ENCODE results near the gene B4GALT5.

B4GALT5 gene

DNA sequence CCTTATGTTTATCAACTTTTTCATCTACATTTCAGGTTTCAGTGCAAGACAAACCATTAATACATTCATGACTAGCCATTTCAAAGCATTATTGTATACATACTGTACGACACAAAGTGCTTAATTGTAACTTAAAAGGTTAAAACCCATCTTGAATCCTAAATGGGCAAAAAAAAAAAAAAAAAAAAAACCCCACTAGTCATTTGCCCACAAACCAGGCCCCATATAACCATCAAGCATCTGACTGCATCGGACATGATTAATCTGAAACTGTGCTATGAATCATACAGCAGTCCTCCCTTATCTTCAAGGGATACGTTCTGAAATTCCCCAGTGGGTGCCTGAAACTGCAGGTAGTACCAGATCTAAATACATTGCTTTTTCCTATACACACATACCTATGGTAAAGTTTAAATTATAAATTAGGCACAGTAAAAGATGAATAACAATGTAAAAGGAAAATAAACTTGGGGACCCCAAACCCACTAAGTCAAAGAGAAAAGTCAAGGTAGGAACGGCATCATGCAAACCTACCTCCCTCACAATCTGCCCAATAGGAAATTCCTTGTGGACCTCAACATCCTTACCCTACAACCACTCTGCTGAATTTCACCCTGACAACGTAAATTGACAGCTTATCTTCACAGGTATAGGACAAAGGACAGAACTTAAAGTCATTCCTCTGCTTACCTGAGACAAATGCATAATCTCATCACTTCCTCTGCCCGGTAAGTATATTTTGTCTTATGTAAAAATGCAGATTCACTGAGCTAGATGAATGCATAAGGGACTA is 14.3 kb downstream of the B4GALT5 start:
- DNase-seq: no peak

DNA sequence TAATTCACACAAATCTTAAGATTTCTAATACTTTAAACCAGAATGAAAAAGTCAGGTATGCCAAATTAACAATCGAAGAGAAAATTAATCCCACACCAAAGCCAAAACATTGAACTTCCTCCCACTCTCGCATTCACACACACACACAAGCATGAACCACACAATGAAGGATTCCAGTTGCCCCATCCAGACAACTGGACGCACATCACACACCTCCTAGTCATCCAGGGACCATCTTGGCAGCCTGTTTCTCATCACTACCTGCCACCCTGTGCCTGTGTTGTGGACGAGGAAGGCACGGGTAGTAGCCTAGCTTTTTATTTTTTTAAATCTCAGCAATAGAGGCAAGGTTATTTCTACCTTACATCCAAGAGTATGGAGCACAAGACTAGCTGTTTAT is 15.2 kb downstream of the B4GALT5 start:
- DNase-seq: no peak

DNA sequence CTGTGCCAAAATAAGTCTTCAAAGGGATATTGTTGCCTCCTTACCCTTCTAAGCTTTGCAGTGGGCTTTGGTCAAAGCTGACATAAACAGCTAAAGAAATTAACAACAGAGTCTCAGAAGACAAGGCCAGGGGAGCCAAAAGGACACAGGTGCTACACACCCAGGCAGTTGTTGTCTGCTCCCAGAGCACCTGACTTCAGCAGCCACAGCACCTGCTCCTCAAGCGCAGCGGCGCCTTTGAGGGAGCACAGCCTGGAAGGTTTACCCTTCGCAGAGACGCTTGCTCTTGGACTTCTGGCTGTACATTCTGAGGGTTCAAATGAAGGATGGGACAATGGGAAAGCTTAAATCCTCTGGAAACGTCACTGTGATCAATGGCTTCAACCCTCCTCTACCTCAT is 16.6 kb downstream of the B4GALT5 start:
- DNase-seq: peak; percentile 74

DNA sequence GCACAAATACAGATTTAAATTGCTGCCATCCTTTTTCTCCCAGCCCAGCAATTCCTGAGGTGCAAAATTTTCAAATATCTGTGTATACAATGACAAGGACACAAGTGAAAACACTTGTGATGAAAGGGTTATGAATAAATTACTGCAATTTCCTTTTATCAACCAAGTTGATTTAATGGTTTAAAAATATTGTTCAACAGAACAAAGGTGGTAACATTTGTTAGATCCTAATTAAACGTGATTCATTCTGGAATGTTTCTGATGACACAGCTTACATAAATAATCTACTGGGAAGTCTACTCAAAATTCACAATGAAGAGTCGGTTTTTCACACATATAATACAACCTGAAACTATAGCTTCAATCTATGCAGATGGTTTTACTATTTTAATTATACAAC is 17.1 kb downstream of the B4GALT5 start:
- peak; percentile 21 for DNase-seq

DNA sequence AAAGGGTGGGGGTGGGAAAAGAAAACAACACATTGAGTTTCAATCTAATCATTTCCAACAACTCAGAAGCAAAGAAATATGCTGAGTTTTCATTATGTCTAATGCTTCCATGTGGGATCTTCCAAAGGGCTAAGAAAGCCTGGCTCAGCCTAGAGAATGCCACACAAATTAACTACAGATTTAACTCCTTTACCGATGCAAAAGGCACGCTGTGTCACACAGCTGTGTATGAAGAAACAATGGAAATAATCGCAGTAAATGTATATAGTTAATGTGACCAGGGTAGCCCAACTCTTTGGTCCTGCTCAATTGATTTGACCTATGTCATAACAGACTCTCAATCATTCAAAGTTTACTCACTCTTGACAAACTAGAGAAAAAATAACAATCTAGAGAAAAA is 17.8 kb downstream of the B4GALT5 start:
- DNase-seq: no peak

DNA sequence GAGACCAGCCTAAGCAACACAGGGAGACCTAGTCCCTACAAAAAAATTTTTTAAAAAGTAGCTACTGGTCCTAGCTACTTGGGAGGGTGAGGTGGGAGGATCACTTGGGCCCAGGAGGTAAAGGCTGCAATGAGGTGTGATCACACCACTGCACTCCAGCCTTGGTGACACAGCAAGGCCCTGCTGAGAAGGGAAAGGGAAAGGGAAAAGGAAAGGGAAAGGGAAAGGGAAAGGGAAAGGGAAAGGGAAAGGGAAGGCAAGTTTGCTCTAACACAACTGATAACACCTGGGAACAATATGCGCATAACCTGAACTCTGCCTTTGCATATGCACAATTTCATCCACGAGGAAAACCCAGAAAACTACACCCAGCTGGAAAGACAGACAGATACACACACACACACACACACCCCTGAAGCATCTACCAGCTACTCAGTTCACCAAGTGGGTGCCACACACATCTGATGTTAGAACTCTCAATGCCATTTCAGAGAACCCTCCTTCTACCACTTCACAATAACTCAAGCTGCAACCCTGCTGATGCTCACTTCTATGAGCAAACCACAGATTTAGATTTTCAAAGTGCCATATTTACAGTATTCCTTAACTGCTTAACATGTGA is 19.1 kb downstream of the B4GALT5 start:
- peak; percentile 16 for DNase-seq

DNA sequence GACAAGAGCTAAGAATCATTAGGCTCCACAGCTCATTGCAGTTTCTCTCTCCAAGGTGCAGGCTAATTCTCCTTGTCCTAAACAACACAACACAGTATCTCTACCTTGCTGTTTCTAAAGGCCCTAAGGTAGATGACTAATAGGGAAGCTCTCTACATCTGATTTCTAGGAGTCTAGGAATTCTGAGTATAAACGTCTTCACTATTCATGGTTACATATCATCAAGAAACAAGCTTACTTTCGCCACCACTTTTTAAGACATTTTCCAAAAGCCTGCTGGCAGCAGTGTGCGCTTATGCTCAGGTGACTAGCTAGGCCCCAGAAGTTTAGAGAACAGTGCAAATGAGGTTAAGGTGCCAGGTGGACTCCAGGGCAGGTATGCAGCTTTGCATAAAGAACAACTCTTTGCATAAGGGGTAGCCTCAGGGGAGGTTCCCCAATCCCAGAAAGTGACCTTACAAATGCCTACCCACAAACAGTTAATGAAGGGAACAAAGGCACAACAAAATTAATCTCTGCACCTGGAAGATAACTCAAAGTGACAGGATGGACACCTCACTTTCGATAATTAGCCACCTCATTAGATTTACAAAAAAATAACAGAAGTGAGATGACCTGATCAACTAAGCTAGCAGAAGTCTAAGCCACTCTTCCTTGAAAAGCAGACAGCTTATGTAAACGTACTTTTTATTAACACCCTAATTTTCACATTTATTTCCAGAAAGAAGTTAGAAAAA is 20.1 kb downstream of the B4GALT5 start:
- no peak for DNase-seq

DNA sequence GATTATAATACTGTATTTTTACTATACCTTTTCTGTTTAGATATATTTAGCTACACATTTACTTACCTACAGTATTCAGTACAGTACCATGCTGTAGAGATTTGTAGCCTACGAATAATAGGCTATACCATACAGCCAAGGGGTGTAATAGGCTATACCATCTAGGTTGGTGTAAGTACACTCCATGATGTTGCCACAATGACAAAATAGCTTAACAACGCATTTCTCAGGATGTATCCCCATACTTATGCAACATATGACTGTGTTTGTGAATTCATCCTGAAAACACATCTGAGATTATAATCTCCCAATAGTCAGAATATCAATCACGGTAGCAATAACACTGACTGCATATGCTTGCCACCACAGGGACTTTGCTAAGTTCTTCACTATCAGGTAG is 20.7 kb downstream of the B4GALT5 start:
- no peak for DNase-seq

DNA sequence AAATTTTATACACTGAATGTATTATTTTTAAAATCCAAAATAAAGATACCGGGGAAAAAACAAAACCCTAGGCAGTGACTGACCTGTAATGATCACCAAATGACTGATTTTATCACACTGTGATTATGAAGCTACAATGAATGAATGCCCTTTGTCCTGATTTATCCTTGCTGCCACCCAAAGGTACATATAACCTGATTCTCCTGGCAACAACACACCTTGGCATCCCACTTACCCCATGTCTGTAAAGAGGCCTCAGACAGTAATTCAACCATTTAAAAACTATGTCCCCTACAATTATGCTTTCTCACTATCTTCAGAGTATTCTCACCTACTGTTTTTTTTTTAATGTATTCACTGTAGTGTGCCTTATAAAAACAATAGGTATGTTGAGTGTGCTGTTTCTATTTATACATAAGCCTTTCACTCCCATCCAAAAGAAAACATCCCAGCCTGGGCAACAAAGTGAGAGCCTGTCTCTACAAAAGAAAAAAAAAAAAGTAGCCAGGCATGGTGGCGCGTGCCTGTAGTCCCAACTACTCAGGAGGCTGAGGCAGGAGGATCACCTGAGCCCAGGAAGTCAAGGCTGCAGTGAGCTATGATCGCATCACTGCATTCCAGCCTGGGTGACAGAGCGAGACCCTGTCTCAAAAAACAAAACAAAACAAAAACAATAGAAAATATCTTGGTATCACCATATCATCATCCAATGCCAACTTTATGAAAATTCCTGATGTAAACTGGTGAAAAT is 21.7 kb downstream of the B4GALT5 start:
- no peak for DNase-seq

DNA sequence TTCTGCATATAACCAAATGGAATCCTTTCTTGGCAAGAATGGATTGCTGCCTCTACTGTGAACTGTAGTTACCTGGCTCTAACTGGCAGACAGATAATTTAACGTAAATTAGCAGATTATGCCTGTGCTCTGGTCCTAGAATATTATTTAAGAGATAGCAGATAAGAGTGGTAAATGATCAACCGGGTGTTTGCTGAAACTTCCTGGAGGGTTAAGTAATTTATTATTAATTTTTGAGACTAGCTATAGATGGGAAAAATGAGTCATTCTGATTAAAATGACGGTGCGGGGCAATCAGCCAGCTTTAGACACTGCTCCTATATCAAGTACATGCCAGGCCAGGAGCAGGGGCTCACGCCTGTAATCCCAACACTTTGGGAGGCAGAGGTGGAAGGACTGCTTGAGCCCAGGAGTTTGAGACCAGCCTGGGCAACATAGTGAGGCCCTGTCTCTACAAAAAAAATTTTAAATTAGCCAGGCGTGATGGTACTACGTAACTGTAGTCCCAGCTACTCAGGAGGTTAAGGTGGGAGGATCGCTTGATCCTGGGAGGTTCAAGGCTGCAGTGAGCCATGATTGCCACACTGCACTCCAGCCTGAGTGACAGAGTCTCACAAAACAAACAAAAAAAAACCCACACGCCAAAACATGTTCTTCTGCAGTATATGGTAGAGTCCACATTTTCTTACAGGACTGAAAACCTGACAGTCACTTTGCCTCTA is 22.6 kb downstream of the B4GALT5 start:
- DNase-seq: no peak

DNA sequence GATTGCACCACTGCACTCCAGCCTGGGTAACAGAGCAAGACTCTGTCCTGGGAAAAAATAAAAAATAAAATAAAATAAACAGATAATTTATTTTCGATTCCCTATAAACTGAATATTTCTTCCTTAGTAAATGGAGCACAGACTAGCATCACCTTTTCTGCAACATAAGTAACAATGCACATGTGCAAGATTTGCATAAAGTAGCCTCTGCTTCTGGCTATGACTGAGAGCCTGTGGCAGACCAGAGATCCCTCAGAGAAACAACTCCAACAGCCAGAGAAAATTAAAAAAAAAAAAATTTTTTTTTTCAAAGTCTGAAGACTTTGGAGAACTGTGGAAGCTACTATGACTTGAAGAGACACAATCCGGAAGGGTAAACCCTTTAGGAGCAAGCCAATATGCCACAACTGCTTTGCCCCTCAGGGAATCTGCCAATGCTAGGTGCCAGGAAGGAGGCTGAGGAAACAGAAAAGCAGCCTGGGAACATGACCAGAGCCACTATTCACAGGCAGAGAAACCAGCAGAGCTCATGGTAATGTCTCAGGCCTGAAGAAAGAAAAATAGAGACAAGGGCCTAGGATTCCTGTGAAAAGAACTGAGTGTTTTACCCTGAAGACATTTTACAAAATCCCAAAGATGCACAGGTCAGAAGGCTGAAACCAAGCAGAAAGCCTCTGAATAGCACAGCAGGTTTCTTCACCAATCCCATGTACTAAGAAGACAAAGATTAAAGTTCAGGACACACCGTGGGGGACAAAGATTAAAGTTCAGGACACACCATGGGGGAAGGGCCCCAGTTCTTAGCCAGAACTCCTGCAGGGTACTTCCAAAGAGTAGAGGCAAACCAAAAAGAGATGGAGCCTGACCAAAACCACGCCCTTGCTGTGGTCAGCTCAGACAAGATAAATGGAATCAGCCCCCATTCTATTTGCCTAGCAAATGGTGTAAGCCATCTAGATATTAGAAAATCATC is 25.8 kb downstream of the B4GALT5 start:
- no peak for DNase-seq

DNA sequence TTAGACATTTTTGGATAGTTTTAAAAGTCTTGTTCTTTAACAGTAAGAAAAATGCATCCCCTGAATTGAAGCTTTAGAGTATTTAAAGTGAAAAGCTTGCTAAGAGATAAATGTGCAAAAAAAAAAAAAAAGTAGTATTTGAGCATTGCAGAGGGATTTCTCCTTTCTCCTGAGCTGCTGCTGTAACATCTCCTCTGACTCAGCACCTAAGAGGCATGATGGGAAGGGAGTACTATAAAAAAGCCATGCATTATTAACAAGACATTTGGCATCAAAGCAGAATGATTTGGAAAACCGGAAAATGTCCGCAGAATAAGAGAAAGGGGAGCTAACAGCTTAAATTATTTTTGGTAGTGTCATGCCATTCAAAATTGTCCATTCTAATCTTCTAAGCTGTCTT is 27.9 kb downstream of the B4GALT5 start:
- peak; percentile 13 for DNase-seq

DNA sequence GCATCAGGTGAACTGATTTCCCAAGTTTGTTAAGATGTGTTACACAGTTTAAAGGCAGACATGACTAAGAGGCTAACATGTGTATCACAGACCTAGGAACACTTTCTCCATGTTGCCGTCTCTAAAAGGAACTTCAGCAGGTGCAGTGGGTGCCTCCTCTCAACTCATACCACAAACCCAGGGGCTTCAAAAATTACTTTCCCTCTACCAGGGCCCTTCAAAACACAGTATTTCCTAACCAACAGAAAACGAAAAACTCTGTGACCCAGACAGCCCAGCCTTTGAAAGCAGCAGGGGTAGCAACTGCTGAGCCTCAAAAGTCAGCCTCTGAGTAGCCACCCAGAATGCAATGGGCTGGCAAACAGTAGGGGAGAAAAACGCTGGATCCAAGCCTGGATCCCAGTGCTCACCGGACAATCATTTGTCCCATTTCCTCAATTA is 28.5 kb downstream of the B4GALT5 start:
- DNase-seq: no peak

DNA sequence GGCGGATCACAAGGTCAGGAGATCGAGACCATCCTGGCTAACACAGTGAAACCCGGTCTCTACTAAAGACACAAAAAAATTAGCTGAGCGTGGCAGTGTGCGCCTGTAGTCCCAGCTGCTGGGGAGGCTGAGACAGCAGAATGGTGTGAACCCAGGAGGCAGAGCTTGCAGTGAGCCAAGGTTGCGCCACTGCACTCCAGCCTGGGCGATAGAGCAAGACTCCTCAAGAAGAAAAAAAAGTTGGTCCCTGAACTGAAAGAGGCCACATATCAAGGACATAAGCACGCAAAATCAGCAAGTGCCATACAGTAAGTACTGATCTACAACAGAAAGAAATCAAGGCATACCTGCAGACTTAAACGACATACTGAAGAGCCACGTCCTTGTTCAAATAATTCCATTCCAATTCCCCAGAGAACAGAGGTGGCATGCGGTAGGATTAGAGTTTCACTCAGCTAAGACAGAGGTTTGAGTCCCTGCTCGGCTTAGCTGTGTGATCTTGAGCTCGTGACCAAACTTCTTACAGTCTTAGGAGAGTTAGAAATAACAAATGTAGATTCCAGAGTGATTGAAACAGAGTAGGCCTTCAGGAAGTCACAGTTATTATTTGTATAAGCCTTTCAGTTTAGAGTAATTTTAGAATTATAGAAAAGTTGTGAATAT is 29.2 kb downstream of the B4GALT5 start:
- no peak for DNase-seq

DNA sequence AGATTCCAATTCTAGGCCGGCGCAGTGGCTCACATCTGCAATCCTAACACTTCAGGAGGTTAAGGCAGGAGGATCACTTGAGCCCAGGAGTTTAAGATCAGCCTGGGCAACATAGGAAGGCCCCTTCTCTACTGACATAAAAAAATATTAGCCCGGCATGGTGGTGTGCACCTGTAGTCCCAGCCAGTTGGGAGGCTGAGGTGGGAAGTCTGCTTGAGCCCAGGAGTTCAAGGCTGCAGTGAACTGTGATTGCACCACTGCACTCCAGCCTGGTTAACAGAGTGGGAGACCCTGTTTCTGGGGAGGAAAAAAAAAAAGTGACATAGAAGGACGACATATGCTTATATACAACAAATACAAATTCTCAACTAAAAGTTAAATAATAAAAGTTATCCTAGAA is 30.9 kb downstream of the B4GALT5 start:
- no peak for DNase-seq

DNA sequence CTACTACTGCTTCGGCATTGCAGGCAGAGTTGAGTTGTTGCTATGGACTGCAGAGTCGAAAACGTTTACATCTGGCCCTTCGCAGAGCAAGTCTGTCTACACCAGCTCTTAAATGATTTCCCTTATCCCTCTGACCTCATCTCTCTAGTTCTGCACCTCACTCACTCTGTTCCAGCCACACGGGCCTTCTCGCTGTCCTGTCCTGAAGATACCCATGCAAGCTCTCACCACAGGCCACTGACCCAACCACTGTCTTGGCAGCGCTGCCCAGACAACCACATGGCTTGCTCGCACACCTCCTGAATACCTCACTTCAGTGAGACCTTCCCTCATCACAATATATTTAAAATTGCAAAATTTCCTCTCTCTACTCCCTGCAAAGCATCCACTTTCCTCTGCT is 31.4 kb downstream of the B4GALT5 start:
- no peak for DNase-seq

DNA sequence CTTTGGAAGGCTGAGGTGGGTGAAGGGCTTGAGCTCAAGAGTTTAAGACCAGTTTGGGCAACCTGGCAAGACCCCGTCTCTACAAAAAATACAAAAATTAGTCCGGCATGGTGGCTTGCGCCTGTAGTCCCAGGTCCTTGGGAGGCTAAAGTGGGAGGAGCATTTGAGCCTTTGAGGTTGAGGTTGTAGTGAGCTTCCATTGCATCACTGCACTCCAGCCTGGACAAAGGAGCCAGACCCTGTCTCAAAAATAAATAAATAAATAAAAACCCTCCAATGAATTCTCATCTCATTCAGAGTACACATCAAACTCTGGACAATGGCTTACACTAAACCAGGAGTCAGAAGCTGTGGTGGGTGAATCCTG is 31.8 kb downstream of the B4GALT5 start:
- DNase-seq: no peak

DNA sequence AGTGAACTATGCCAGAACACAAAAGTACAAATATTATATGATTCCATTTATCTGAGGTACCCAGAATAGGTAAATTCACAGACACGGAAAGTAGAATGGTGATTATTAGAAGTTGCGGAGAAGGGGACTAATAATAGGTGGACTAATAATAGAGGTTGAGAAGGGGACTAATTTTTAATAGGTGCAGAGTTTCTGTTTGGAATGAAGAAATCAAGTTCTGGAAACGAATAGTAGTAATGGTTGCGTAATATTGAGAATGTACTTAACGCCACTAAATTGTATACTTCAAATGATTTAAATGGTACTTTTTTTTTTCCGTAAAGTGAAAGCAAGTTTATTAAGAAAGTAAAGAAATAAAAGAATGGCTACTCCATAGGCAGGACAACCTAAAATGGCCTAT is 33.2 kb downstream of the B4GALT5 start:
- DNase-seq: no peak

DNA sequence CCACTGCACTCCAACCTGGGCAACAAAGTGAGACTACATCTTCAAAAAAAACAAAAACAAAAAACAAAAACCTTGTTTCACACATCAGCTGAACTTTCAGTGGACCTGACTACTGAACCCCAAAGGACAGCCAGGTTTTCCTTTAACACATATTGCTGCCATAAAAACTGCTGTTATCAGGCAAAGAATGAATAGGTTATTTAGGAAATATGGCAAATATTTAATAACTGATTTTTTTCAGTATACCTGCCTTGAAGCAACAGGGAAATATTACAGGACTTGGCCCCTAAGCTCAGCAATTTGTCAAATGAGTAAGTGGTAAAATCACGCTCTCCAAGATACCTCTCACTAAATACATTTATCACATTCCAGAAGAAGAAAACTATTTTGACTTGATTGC is 34.0 kb downstream of the B4GALT5 start:
- no peak for DNase-seq

DNA sequence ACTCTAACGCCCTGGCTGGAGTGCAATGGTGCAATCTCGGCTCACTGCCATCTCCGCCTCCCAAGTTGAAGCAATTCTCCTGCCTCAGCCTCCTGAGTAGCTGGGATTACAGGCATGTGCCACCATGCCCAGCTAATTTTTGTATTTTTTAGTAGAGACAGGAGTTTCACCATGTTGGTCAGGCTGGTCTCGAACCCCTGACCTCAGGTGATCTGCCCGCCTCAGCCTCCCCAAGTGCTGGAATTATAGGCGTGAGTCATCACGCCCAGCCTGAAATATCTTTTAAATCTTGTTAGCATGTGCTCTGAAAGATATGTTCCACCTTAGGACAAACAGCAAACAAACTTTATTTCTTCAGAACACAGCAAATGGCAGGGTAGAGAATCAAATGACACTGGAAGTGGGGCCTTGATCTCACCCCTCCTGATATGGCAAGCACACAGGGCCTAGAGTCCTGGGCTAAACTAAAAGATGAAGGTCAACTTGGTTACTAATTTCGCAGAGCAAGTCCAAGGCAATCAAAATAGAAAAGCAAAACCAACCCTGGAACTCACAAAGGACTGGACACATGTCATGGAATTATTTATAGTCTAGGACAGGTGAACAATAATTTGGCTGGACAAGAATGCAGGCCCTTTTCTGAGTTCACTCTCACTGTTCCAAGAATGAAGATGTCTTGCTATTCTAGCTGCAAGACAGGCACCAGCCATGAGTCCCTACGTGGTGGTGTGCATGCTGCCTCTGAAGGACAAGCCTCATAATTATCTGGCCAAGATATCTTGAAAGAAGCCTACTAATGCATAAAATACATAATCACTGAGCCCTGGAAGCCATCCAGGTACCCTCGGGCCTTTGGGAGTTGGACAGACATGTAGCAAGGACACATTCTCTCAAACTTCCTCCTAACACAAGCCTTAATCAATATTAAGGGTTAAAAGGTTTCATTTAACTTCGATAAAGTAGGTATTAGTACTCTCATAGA is 35.6 kb downstream of the B4GALT5 start:
- no peak for DNase-seq
